Astrocyte of the hippocampus (primary cell): ENCODE results near the gene BTBD9.
A peak's percentile ranks its signal among the peaks of the same experiment; 100 is the strongest.

ENCODE experiments used
- DNase-seq: peaks from one replicate; pipeline ENCODE4 v3.0.0; 2011; ENCODE audit warnings: low read depth, low spot score

The BTBD9 gene

GRCh38 chr6:38302838-38303237 is 336.9 kb downstream of the BTBD9 start:
- no peak for DNase-seq

DNA sequence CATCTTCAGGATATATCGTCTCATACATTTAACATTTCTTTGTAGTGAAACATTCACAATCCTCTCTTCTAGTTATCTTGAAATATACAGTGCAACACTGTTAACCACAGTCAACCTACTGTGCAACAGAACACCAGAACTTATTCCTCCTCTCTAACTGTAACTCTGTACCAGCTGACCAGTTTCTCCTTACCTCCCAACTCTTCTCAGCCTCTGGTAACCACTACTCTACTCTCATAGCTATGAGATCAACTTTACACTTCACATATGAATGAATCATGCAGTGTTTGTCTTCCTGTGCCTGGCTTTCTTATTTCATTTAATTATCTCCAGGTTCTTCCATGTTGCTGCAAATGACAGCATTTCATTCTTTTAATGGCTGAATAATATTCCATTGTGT is 337.6 kb downstream of the BTBD9 start:
- no peak for DNase-seq

- no peak for DNase-seq
Observed at GRCh38 chr6:38290133-38290799, 349.5 kb downstream of the BTBD9 start.

DNA sequence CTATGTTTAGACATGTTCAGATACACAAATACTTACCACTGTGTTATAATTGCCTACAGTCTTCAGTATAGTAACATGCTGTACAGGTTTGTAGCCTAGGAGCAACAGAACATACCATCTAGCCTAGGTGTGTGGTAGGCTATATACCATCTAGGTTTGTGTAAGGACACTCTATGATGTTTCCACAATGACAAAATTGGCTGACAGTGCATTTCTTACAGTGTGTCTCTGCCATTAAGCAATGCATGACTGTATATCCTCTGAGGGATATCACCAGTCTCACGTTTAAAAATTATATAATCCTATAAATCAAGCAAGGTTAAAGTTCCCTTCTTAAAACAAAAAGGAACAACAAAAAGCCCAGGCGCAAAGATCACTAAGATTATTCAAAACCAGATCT is 352.2 kb downstream of the BTBD9 start:
- DNase-seq = no peak

DNA sequence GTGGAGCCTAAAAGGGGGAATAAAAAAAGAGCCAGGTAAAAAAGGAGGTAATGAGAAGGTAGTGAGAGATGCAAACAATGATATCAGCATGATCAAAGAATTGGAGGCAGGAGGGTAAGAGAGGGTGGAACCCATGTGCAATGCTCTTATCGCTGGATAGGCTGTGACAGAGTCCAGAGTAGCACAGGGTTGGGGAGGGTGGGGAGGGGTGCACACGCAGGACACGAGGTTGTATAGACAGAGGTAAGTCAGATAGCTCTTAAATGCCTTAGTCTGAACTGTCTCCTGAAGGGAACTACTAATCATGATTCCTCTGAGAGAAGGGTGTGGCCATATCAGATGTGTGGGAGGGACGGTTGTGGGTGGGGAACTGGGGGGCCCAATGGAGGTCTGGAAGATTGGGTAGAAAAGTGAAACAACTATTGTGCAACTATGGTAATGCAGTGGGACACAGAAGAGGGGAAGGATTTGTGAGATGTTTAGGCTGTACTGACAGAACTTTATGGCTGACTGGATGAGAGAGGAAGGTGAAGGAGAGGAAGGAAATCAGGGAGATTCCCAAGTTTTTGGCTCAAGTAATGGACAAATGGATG is 354.8 kb downstream of the BTBD9 start:
- DNase-seq = no peak

DNA sequence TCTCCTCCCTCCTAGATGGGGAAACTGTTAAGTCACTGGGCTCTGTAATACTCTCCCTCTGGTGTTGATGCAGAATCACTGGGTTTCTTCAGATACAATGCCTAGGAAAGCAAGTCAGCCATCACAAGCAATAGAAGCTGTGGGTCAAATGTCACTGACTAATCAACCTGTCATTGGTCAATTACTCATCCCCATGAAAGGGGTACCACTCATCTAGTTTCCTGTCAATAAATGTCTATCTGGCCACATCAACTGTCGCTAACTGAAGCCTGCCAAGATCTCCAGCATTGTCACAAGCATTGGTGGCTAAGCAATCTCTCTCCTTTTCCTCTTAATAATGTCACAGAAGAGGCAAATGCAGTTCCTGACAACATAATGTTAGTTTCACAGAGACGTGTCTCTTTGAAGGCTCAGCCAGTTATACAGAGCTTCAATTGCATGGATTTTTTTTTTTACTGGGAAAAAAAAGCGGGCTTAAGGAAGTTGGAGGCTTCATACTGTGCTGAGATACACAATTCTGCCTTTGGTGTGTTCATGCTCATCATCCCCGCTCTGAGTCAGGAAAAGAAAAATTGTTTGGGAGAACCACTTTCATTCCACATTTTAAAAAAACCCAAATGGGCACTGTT is 355.9 kb downstream of the BTBD9 start:
- no peak for DNase-seq

DNA sequence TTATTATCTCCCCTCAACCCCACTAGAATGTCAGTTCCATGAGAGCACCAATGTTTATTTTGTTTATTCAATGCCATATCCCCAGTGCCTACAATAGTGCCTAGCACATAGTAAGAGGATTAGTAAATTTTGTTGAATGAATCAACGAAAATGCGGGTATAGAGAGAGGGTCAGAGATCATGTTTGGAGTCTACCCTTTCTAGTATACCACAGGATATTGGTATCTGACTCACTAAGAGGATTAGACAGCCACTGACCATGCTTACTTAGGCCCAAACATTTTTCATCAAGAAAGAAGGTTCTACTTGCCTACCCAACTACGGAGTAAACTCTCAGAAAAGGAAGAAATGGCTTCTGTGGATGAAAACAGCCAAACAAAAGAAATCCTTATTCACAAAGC is 356.8 kb downstream of the BTBD9 start:
- DNase-seq = no peak

GRCh38 chr6:38281126-38281525 is 358.6 kb downstream of the BTBD9 start:
- no peak for DNase-seq

DNA sequence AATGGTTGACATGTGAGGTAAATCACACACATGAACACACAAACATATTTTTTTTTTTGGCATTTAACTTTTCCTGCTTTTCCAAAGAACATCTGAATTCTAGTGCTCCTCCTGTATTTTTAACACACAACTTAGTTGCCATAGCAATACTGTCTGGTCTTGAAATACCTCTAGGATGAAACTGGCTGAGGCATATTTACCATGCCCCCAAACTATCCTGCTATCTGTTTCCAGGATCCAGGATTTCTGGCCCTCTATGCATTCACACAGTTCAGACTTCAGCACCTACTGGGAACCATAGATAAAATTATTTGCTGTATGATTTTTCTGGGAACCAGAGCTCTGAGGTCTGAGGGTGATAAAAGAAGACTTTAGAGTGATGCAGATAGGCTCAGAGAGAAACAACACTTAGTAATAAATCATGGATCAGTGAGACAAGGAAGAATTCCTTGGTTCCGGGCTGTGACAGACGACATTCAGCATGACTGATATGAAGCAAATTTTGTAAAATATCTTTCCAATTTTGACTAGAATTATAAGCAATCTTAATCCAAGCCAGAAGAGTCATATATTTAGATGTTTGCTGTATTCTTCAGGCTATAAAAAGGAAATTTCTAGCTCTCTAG is 359.7 kb downstream of the BTBD9 start:
- no peak for DNase-seq

GRCh38 chr6:38279423-38279822 is 360.3 kb downstream of the BTBD9 start:
- no peak for DNase-seq

- DNase-seq = peak; percentile 74
Observed at GRCh38 chr6:38273325-38273724, 366.4 kb downstream of the BTBD9 start.

DNA sequence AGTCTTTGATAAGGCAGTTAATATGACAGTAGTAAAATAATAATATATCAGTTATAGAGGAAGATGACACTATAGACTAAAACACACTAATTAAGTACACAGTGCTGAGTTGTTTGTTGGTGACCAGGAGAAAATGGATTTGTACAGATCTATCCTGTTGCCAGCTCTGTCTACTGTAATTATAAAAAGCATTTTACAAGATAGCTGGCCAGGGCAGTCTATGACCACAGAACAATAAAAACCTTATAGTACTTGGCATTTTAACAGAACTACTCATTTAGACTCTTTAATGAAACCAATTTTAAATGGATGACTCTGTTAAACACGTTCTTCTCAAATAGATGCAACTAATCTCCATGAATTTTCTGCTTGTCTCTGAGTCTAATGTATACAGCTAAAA is 367.5 kb downstream of the BTBD9 start:
- no peak for DNase-seq

DNA sequence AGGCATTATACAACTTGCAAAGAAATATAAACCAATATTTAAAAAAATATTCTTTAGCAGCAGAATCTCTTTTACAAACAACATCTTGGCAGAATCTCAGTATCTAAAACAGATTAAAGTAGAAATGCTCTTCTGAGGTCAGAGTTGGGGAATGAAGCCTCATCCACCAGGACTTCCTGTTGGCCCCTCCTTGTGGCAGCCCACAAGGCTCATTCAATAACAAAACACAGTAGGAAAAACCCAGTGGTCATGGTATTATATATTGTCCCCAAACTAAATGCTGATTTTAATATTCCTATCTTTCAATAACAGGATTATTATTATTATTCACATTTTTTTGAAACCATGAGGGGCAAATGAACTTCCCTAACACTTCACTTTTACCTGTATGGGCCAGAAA is 368.6 kb downstream of the BTBD9 start:
- DNase-seq = peak; percentile 50

GRCh38 chr6:38270367-38270766 is 369.4 kb downstream of the BTBD9 start:
- DNase-seq = peak; percentile 50

- peak; percentile 78 for DNase-seq
Observed at GRCh38 chr6:38269461-38270172, 370.1 kb downstream of the BTBD9 start.

- no peak for DNase-seq
Observed at GRCh38 chr6:38268342-38268741, 371.4 kb downstream of the BTBD9 start.

DNA sequence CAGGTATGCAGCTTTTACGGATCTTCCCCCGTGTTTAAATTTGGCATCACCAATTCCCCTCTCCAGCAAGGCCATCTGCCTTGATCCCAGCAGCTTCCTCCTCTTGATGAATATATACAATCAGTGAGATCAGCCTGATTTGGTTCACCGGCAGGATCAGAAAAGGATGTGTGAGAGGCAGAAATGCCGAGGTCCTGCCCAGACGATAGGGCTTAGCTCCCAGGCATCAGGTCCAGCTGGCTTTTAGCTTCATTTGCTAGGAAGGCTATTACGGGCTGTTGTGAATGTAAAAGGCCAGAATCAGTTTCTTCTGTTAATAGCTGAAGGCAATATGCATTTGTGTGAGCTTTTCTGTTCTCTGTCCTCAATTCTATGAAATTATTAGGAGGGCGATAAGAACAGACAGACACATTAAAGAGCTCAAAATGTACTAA is 372.8 kb downstream of the BTBD9 start:
- no peak for DNase-seq

- peak; percentile 30 for DNase-seq
Observed at GRCh38 chr6:38264605-38265004, 375.1 kb downstream of the BTBD9 start.

GRCh38 chr6:38262609-38263008 is 377.1 kb downstream of the BTBD9 start:
- peak; percentile 89 for DNase-seq

- peak; percentile 92 for DNase-seq
Observed at GRCh38 chr6:38262026-38262425, 377.7 kb downstream of the BTBD9 start.

DNA sequence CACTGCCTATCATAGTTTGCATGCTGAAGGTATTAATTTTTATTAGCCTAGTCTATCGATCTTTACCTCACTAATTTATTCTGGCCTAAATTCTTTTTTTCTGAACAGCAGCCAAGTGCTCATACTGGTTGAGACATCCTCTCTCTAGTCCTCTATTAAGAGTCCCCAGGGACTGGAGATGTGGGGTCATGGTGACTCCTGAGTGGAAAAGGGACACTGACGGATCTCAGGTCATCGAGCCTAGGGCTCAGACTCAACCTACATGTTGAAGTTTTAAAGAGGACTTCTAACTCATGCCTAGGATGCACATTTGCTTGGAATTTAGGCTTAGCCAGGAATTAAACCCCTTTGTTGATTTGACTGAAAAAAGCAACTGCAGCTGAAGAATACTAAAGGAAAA is 378.1 kb downstream of the BTBD9 start:
- no peak for DNase-seq

DNA sequence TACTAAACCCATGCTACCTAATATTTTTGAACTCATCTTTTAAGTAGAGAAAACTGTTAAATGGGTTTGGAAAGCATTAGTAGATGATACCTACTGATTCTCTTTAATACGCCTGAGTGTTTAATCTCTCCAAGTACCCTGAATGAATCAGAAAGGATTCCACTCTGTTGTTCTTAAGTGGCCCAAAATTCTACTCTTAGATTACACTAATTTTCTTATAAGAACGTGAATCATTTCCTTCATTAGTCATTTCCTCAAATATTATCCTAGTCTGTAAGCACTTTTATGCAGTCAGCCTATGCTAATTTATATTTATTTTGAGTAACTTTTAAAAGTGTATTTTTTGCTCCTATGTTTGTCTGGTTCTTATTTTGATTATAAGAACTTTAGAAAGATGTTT is 380.0 kb downstream of the BTBD9 start:
- peak; percentile 21 for DNase-seq
